Stimulated activated CD4-positive, alpha-beta T cell treated with anti-CD3 and anti-CD28 coated beads, Interleukin-12 subunit alpha, Interleukin-12 subunit beta, amount 100 ng/mL, for 24 hours (primary cell): Measurements from ENCODE around the gene FOXO3B.
A peak's percentile ranks its signal among the peaks of the same experiment; 100 is the strongest.
"Not testable (repeated sequence)": the region's sequence is repeated elsewhere in the genome, so short reads cannot be mapped to it uniquely, and the experiment has no call there.

Experiments used
- DNase-seq, 2 experiments: peaks; one replicate each; pipeline ENCODE4 v3.0.0-alpha.2; 2020; ENCODE audit warnings: low read depth in 2 of 2

The FOXO3B gene

GRCh38 chr17:18681767-18682571 lies at the start of gene FOXO3B:
Gene FOXO3B (minus strand): TSS chr17:18682314. CDS start chr17:18681651, 663 bp downstream.
- DNase-seq = peak; percentile 38 to 64

DNA sequence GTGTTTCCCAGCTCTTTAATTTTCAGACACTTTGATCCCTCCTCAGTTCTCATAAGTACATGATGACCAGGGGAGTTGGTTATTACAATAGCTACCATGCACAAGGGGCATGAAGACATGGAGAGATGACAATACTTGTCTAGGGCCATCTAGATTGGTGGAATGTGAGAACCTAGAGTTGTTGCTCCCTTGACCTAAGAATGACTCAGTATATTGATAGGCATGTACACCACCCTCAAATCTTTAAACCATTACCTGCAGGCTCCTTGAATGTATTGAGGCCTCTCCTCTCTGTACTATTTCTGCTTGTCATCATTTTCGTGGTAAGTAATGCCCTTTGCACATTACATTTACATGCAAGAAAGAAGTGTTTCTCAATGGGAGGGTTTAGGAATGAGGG lies 41.4 kb upstream of the FOXO3B start:
- DNase-seq = not testable (repeated sequence)

DNA sequence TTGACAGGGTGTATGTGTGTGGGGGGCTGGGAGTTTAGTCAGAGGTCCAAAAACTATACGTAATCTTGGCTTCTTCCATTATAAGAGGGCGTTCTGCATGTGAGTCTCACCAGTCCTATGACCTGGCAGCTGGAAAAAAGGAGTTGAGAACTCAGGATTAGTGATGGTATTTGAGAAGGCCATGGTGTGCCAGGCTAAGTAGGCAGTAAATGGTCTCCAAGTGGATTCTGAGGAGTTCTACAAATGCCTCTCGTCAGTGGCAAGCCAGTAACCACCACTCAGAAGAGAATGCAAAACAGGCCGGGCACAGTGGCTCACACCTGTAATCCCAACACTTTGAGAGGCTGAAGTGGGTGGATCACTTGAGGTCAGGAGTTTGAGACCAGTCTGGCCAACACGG lies 40.5 kb upstream of the FOXO3B start:
- DNase-seq = not testable (repeated sequence)

DNA sequence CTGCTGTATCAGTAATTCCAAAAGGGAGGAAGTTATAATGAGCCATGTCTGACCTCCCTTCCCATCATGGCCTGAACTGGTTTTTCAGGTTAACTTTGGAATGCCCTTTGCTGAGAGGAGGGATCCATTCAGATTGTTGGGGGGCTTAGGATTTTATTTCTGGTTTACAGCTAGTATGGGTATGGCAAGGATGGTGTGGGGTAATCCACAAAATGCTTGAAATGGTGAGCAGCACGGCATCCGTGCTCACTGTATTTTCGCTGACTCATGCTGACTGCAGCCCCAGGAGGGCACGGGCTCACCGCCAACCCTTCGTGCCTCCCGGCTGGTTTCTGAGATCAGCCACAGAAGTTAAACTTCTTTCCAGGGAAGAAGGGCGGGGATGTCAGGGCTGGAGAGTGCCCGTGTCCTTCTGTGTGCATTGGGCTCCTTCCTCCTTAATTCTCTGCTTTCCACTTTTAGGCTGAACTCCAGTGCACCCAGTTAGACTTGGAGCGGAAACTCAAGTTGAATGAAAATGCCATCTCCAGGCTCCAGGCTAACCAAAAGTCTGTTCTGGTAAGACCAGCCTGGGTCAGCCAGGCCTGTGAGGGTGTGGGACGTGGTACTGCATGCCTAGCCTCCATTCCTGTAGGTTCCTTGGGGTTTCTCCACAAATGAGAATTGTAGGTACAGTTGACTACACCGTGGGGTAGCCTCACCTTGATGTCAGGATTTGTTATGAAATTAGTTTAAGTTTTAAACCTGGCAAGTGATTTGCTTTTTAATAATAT lies 39.8 kb upstream of the FOXO3B start:
- DNase-seq = not testable (repeated sequence)

DNA sequence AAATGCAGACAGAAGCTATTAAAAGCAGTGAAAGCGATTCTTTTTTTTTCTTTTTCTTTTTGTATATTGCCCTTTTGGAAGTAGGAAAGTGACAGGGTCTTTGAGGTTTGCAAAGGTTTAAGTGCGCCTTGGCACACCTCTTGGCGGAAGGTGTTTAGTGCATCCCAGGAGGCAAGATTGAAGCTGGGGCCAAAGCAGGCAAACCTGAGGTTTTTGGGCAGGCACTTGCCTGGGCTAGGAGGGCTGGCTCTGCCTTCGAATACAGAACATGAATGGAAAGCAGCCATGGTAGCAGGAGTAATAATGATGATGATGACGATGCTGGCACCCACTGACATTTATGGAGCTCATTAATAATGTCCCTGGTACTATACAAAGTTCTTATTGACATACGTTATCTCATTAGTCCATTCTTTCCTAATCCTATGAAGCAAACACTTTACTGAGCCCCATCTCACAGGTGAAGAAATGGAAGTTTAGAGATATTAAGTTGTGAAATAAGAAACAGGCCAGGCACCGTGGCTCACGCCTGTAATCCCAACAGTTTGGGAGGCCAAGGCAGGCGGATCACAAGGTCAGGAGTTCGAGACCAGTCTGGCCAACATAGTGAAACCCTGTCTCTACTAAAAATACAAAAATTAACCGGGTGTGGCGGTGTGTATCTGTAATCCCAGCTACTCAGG lies 37.5 kb upstream of the FOXO3B start:
- not testable (repeated sequence) for DNase-seq

- not testable (repeated sequence) for DNase-seq
Measured at GRCh38 chr17:18718643-18719427, 36.7 kb upstream of the FOXO3B start.

DNA sequence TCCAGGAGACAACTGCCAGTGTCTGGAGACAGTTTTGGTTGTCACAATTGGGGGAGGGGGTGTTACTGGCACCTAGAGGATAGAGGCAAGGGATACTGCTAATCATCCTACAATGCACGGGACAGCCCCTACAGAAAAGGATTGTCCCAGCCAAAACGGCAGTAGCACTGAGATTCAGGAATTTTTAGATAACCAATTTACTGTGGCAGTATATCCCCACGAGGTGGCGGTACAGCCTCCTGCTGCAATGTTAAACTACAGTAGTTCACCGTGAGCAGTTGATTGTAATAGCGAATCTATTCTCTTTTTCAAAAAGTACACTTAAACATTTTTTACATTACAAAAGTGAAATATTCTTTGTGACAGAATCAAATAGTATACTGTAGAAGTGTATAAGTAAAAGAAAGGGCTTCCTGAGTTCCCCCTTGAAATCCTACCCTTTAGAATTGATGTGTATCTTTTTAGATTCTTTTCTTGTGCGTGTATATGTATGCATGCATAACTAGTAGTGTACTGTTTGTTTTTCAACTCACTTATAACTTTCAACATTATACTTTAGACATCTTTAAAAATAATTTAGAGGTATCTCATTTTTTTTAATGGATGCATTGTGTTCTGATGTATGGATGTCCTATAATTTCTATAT lies 30.4 kb upstream of the FOXO3B start:
- peak; percentile 7 to 51 for DNase-seq

GRCh38 chr17:18708215-18708614 lies 26.1 kb upstream of the FOXO3B start:
- DNase-seq = not testable (repeated sequence)

- DNase-seq = not testable (repeated sequence)
Measured at GRCh38 chr17:18705955-18706354, 23.8 kb upstream of the FOXO3B start.

- not testable (repeated sequence) for DNase-seq
Measured at GRCh38 chr17:18698473-18699103, 16.5 kb upstream of the FOXO3B start.

DNA sequence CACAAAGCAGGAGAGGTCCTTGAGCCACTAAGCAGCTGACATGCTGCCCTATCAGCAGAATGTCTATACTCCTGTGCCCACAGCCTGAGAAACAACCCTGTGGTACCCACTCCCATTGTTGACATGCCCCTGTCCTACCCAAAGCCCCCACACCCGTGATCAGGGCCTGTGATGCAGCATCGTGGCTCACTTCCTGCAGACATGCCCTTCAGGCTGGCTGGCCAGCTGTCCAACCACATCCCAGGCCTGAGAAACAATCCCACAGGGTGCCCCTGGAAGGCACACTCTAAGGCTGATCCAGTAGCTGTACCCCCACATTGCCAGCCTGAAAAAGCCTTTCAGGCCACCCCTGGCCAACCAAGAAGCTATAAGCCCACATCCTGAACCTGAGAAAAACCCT lies 13.0 kb upstream of the FOXO3B start:
- DNase-seq = not testable (repeated sequence)

- DNase-seq = not testable (repeated sequence)
Measured at GRCh38 chr17:18682668-18683067, 554 bp upstream of the FOXO3B start.

DNA sequence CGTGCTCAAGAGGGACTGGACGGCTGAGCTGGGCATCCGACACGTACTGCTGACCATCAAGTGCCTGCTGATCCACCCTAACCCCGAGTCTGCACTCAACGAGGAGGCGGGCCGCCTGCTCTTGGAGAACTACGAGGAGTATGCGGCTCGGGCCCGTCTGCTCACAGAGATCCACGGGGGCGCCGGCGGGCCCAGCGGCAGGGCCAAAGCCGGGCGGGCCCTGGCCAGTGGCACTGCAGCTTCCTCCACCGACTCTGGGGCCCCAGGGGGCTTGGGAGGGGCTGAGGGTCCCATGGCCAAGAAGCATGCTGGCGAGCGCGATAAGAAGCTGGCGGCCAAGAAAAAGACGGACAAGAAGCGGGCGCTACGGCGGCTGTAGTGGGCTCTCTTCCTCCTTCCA lies 4.7 kb downstream of the FOXO3B start:
- not testable (repeated sequence) for DNase-seq

DNA sequence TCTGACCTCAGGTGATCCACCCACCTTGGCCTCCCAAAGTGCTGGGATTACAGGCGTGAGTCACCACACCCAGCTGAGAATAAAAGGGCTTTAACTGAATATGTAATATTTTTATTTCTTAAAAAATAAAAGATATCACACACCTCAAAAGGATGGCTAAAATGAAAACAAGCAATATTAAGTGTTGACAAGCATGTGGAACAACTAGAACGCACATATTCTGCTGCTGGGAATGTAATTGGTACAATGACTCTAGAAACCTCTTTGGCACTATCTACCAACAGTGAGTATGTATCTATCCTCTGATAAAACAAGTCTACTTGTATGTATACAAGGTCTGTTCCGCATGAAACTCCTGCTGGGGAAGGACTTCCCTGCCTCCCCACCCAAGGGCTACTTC lies 5.2 kb downstream of the FOXO3B start:
- not testable (repeated sequence) for DNase-seq

DNA sequence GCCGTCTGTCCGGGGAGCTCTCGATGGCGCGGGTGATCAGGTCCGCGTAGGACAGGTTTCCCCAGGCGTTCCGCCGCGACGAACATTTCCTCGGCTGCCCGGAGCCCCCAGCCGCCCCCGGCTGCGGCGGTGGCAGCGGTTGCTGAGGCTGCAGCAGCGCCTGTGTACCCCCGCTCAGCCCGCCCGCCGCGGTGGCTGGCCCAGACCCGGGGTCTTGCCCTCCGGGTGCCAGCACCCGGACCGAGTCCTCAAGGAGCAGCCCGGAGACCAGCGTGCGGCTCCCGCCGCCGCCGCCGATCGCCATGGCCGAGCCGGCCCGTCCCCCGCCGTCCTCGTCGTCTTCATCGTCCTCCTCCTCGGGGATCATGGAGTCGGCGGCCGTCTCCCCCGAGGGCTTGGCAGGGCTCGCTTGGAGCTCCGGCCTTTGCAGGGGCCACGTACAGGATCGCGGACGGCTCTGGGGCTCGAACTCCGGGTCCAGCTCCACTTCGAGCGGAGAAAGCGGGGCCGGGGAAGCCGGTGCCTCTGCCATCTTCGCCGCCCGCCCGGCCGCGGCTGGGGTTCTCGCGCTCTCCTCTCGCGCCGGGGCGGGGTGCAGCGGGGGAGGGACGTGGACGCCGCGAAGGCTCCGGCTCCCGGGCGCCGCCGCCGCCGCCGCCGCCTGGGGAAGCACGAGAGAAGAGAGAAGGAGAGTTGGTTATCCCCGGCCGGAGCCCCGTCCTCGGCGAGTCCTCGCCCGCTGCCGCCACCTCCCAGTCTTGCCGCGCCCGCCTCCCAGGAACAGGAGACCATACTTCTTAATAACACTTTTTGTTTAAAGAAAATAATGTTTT lies 9.5 kb downstream of the FOXO3B start:
- not testable (repeated sequence) for DNase-seq

DNA sequence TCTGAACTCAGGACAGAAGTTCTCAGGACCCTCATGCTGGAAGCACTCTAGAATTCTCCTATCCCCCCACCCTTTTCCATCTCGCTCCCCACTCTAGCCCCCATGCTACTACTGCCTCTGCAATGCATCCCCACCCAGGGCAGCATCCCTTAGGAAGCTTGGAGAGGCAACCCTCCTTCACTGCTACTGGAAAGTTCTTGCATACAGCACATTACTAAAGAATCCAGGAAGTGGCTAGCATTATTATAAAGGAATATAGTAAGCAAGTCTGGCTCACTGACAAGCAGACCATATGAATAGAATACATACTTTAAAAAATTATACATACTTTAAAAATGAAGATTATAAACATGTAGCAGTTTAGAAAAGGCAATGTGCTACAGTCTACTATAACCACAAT lies 13.5 kb downstream of the FOXO3B start:
- not testable (repeated sequence) for DNase-seq

DNA sequence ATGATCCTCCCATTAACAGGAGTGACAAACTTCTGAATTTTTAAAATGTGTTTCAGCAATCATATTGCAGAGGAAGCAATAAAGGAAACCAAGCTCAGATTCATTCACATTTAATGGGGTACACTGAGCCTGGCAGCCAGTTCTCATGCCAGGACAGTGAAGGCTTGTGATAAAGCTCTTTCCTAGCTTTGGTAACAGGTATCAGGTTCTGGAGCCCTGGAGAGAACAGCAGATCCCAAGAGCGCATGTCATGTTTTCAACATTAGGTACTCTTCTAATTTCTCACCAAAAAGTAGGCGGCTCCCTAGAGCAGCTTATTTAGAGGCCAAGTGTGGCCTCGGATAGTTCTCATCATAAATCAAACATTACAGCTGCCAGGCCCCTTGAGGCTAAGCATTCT lies 14.6 kb downstream of the FOXO3B start:
- DNase-seq = not testable (repeated sequence)

GRCh38 chr17:18666326-18666725 lies 15.8 kb downstream of the FOXO3B start:
- DNase-seq = not testable (repeated sequence)

DNA sequence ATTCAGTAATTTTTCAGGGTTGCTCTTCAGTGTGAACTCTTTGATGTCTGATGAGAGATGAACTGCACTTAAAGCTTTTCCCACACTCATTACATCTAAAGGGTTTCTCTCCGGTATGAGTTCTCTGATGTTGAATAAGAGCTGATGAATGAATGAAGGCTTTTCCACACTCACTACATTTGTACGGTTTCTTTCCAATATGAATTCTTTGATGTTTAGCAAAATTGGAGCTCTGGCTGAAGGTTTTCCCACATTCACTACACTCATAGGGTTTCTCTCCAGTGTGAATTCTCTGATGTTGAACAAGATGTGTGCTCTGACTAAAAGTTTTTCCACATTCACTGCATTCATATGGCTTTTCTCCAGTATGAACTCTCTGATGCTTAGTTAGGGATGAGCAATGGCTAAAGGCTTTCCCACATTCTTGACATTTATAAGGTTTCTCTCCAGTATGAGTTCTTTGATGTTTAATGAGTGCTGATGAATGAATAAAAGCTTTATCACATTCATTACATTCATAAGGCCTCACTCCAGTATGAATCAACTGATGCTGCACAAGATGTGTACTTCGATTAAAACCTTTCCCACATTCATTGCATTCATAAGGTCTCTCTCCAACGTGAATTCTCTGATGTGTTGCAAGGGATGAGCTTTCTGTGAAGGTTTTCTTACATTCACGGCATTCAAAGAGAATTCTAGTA lies 20.0 kb downstream of the FOXO3B start:
- not testable (repeated sequence) for DNase-seq
